Heart left ventricle (tissue), 16 donors: ENCODE data around the gene SCARB1. TPM values are rescaled to one million over a fixed set of nuclear protein-coding genes. Genes with fewer than 3 reads are reported as not detected.

Experiments used
- ATAC-seq, 4 donors: fragments of 200-7000 bp; cut with Tn5 transposase; one replicate each; pipeline ENCODE4 v1.9.1; 2020 to 2022; ENCODE audit warnings: moderate library complexity in 4 of 4, mild to moderate bottlenecking in 3 of 4, moderate number of reproducible peaks in 1 of 4
- DNase-seq, 5 donors: peaks; one replicate each; pipeline ENCODE4 v3.0.0-alpha.2; 2020
- H3K27ac ChIP-seq, 12 donors: fragments of 200-600 bp; sonication (generic) in 4 of 12; one replicate each; pipeline versions ENCODE4 v1.5.0 to v1.8.0; 2016 to 2022; ENCODE audit warnings: mild to moderate bottlenecking in 2 of 12
- H3K27me3 ChIP-seq, 9 donors: fragments of 200-600 bp; sonication (generic) in 2 of 9; one replicate each; pipeline versions ENCODE4 v1.5.1 to v1.8.0; 2016 to 2022; ENCODE audit warnings: mild to moderate bottlenecking in 3 of 9
- H3K36me3 ChIP-seq, 9 donors: fragments of 200-600 bp; sonication (generic) in 2 of 9; one replicate each; pipeline versions ENCODE4 v1.5.0 to v1.8.0; 2018 to 2022; ENCODE audit warnings: mild to moderate bottlenecking in 2 of 9
- H3K4me1 ChIP-seq, 12 donors: fragments of 200-600 bp; sonication (generic) in 4 of 12; one replicate each; pipeline versions ENCODE4 v1.5.0 to v1.8.0; 2016 to 2022; ENCODE audit warnings: mild to moderate bottlenecking in 3 of 12
- H3K4me3 ChIP-seq, 12 donors: fragments of 200-600 bp; sonication (generic) in 4 of 12; one replicate each; pipeline versions ENCODE4 v1.5.0 to v1.8.0; 2017 to 2022; ENCODE audit warnings: mild to moderate bottlenecking in 9 of 12, moderate library complexity in 4 of 12
- H3K9me3 ChIP-seq, 12 donors: fragments of 200-600 bp; sonication (generic) in 4 of 12; one replicate each; pipeline versions ENCODE4 v1.5.0 to v1.8.0; 2016 to 2022; ENCODE audit warnings: mild to moderate bottlenecking in 1 of 12
- POLR2A ChIP-seq, 2 donors: fragments of 450-650 bp; IDR thresholded peaks; one replicate each; pipeline ENCODE4 v1.6.1; 2017; ENCODE audit warnings: antibody characterized with exemption in 2 of 2, mild to moderate bottlenecking in 2 of 2, moderate library complexity in 2 of 2
- WGBS, 4 donors: extraction: QIAGEN DNeasy Blood & Tissue Kit in 2 of 4; methylation state at CpG; one replicate each; pipeline versions ENCODE4 v1.1.5 to v1.1.7; 2013 to 2018; 5-methylcytosine and 5-hydroxymethylcytosine counted together
- intact Hi-C, 10 donors: fragments of 100-400 bp; cut with DNase I; formaldehyde crosslinking; loops; one replicate each; pipeline versions ENCODE4 v1.11.1 to v1.14.2; 2022
- polyA plus RNA-seq, 2 donors: library from polyadenylated mRNA; stranded (reverse); fragments of 200-250 nt; gene quantifications; one replicate each; pipeline ENCODE4 v1.2.3, GENCODE V29; 2013
- total RNA-seq, 9 donors: library from RNA; depleted of rRNA in 2 of 9; stranded (reverse); fragments of >200 nt in 2 of 9; fragmentation: NEBNext Ultra II Directional in 3 of 9; extraction: Animal tissue kit (Norgen Biotek cat#: 25700) in 3 of 9; gene quantifications; one replicate each; pipeline versions ENCODE4 v1.1.0 to v1.2.4, GENCODE V29; 2016 to 2023
- TF ChIP-seq, protein P1 (sequence below), 12 donors: fragments of 200-600 bp; sonication (generic) in 4 of 12; IDR thresholded peaks; one replicate each; pipeline versions ENCODE4 v1.5.0 to v1.8.0; 2018 to 2022; ENCODE audit warnings: antibody characterized with exemption in 12 of 12, mild to moderate bottlenecking in 5 of 12
- donor health status: ischemic (EF 13 %, LVEDD 7.1; RV severe dilation, severe dysfunction).
- donor health status: healthy with polysubstance abuse.
- donor health status: DM: no; HTN: yes; CAD: no.
- donor health status: DM: no; HTN: no; CAD: no.
- donor health status: ischemic (EF 25% LVEDD 6.9; RV normal size, moderate dysfunction).
- donor health status: ischemic (EF 25% LVEDD 5.7; RV mildly dilated, moderate dysfunction).
- donor health status: healthy.
- donor health status: DM: yes; HTN: yes; CAD: no.
- donor health status: ischemic (EF 35%, LVEDD 5.7; RV mildly dilated, moderate dysfunction).
- donor health status: nonischemic (EF 11% LVEDD 7.7; RV severe dilation, severe dysfunction).
- donor health status: DM: yes; HTN: yes; CAD: no.
- donor health status: PGD.
- donor health status: ischemic (EF 29% LVEDD 5.4; RV normal size, mild dysfunction).
- donor health status: nonischemic (EF 23%, LVEDD 6.1; RV moderate dilation, normal function).

SCARB1 gene
- total and polyA plus RNA-seq, 11 donors = 6.9 to 21.7 (median 14.0) TPM

DNA sequence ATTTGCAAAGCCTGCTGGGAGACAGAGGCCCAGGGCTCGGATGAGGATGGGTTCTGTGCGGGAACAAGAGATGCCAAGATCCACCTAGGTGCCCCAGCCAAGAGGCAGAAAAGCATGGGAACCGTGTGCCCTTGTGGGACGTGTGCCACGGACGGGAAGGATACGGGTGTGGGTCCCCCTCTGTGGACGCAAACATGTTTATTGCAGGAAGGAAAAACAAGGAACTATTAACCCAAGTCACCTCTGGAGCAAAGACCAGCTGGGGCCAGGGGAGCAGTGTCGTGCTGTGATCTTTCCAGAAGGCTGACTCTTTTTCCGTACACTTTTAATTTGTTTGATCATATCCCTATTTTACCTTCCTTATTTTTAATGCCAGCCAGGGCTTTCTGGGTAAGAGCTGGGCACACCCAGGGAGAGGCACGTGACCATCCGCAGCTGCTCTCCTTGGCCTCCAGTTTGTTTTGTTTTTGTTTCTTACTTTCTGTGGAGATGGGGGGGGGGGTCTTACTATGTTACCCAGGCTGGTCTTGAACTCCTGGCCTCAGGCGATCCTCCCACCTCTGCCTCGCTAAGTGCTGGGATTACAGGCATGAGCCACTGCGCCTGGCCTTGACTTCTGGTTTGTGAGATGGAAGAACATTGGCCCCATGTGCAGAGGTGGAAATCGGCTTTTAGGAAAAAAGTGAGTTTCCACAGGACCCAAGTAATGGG, 20.7 kb downstream of the SCARB1 start:
- Histone ChIP-seq H3K9me3 (no peaks in the 10 kb centered on the region), H3K4me1 (peaks cover 0 to 41% (median 32%) of the 10 kb centered on the region in 12 donors), H3K36me3 (no peaks in the 10 kb centered on the region), H3K4me3 (no peak overlapping the region), H3K27ac (peak overlapping the region in 9 of 12 donors; percentile 14 to 78 (median 57)), H3K27me3 (no peaks in the 10 kb centered on the region)
- no peak for TF ChIP-seq POLR2A (IDR thresholded peaks at IDR 0.05)
- TF ChIP-seq, protein P1, sequence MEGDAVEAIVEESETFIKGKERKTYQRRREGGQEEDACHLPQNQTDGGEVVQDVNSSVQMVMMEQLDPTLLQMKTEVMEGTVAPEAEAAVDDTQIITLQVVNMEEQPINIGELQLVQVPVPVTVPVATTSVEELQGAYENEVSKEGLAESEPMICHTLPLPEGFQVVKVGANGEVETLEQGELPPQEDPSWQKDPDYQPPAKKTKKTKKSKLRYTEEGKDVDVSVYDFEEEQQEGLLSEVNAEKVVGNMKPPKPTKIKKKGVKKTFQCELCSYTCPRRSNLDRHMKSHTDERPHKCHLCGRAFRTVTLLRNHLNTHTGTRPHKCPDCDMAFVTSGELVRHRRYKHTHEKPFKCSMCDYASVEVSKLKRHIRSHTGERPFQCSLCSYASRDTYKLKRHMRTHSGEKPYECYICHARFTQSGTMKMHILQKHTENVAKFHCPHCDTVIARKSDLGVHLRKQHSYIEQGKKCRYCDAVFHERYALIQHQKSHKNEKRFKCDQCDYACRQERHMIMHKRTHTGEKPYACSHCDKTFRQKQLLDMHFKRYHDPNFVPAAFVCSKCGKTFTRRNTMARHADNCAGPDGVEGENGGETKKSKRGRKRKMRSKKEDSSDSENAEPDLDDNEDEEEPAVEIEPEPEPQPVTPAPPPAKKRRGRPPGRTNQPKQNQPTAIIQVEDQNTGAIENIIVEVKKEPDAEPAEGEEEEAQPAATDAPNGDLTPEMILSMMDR (IDR thresholded peaks at IDR 0.05) = no peak
- WGBS, 4 donors = 54 to 70% (median 63%) methylated on average over 16 of the region's 16 CpGs
- DNase-seq = no peak
- intact Hi-C loops = no loop called here
- ATAC-seq = no peak

DNA sequence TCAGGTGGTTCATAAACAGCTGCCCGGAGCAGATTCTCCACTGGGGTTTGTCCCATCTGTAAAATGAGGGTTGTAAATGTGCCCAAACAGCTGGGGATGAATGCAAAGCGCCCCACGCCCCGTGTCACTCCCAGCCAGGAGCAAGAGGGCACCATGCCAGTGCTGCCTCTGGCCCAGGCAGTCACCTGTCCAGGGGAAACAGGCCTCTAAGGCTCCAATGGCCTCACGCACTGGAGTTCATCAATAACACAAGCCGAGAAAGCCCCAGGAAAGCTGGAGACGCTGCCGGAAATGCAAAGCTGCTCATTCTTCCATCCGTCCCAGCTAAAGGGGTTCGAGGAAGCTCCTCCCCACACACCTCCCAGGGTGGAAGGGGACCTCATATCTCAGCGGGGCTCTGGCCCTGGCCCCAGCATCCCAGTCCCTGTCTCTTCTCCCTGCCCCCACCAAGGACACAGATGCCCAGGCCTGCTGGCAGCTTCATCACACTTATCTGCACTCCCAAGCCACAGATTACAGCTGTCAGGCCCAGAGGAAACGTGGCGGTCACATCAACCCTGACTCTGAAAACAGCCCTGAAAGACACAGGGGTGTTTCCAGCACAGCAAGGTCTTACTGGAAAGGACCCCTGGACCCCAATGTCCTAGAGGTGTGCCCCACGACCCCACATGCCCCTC, 21.5 kb downstream of the SCARB1 start:
- peaks cover 0 to 39% (median 28%) of the 10 kb centered on the region in 12 donors for H3K4me1 ChIP-seq
- DNase-seq = no peak
- peak overlapping the region in 9 of 12 donors; percentile 14 to 78 (median 57) for H3K27ac ChIP-seq
- TF ChIP-seq POLR2A (IDR thresholded peaks at IDR 0.05) = no peak
- TF ChIP-seq, protein P1 (IDR thresholded peaks at IDR 0.05) = no peak
- intact Hi-C loops = no loop called here
- ATAC-seq = peak; percentile 16 to 51 (median 31)
- no peaks in the 10 kb centered on the region for H3K27me3 ChIP-seq
- 55 to 59% (median 57%) methylated on average over 4 to 14 of the region's 14 CpGs for WGBS, 4 donors
- no peaks in the 10 kb centered on the region for H3K9me3 ChIP-seq
- no peak overlapping the region for H3K4me3 ChIP-seq
- H3K36me3 ChIP-seq = no peaks in the 10 kb centered on the region

DNA sequence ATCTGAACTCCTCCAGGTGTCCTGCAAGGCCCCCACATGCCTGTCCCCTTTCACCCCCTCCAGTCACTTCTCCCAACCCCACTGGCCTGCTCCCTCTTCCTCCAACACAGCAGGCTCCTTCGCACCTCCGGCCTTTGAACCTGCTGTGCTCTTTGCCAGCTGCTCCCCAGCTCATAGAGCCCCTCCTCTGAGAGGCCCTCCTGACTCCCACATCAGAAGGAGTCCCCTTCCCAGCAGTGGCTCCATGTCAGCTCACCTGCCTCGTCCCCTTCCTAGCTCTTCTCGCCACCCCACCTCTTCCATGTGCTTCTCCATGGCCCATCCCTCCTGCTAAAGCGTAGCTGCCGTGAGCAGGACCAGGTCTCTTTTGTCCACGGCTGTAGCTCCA, 22.1 kb downstream of the SCARB1 start:
- WGBS, 4 donors = 87 to 92% (median 88%) methylated on average over 7 of the region's 7 CpGs
- TF ChIP-seq, protein P1 (IDR thresholded peaks at IDR 0.05) = no peak
- no peak for TF ChIP-seq POLR2A (IDR thresholded peaks at IDR 0.05)
- Histone ChIP-seq H3K27ac (peak overlapping the region in 2 of 12 donors; percentile 76 to 78), H3K27me3 (no peaks in the 10 kb centered on the region), H3K36me3 (no peaks in the 10 kb centered on the region), H3K4me1 (peaks cover 0 to 33% (median 23%) of the 10 kb centered on the region in 12 donors), H3K9me3 (no peaks in the 10 kb centered on the region), H3K4me3 (no peak overlapping the region)
- DNase-seq = no peak
- intact Hi-C loops = no loop called here
- ATAC-seq = no peak
